B cell (primary cell): ENCODE data around the gene RABGAP1L. TPM values are rescaled to one million over a fixed set of nuclear protein-coding genes. Genes with fewer than 3 reads are reported as not detected.
A peak's percentile ranks its signal among the peaks of the same experiment; 100 is the strongest.

Experiments used
- ATAC-seq: fragments of 200-7000 bp; cut with Tn5 transposase; one replicate; pipeline ENCODE4 v1.10.0; 2021; ENCODE audit warnings: low read depth, mild to moderate bottlenecking, moderate number of reproducible peaks, moderate library complexity
- CTCF ChIA-PET: fragments of 350-600 bp; sonication (Branson Sonifier 250); formaldehyde crosslinking; loops from one replicate; lab custom pipeline; 2021; ENCODE audit warnings: antibody characterized with exemption, inconsistent platforms; lab: Charles Lee
- POLR2A ChIA-PET: fragments of 350-600 bp; sonication (Branson Sonifier 250); formaldehyde crosslinking; loops from one replicate; lab custom pipeline; 2021; ENCODE audit warnings: antibody characterized with exemption; lab: Charles Lee
- DNase-seq: peaks from one replicate; pipeline ENCODE4 v3.0.0; 2013
- H2AFZ ChIP-seq: 2 replicates; pipeline ENCODE4 v1.6.1; 2012; ENCODE audit warnings: mild to moderate bottlenecking, low read depth, low read length; ENCODE audit not compliant: insufficient read depth, poor library complexity, severe bottlenecking
- H3K27ac ChIP-seq, 2 donors: 1 replicate in 1 of 2; 2 replicates in 1 of 2; pipeline ENCODE4 v1.5.1; 2012 to 2013; ENCODE audit warnings: low read length in 2 of 2, mild to moderate bottlenecking in 2 of 2, moderate library complexity in 1 of 2
- H3K27me3 ChIP-seq, 4 experiments: fragments of 200-600 bp in 1 of 4; sonication (generic) in 1 of 4; replicated peaks in 1 of 4; 1 replicate in 2 of 4; 2 replicates in 2 of 4; pipeline versions ENCODE4 v1.6.1 to v1.7.0; 2013 to 2016; ENCODE audit warnings: low read length in 3 of 4, mild to moderate bottlenecking in 2 of 4, mixed read lengths in 1 of 4, moderate library complexity in 1 of 4; ENCODE audit not compliant: insufficient read depth in 4 of 4, control insufficient read depth in 3 of 4; ENCODE audit errors: control extremely low read depth in 1 of 4
- H3K36me3 ChIP-seq, 2 experiments: replicated peaks in 1 of 2; 1 replicate in 1 of 2; 2 replicates in 1 of 2; pipeline versions ENCODE4 v1.6.1 to v1.7.1; 2013; ENCODE audit warnings: low read length in 1 of 2; ENCODE audit not compliant: insufficient read depth in 2 of 2, control insufficient read depth in 1 of 2; ENCODE audit errors: control extremely low read depth in 1 of 2, extremely low read depth in 1 of 2
- H3K4me1 ChIP-seq, 2 donors: fragments of 200-600 bp in 1 of 2; sonication (generic) in 1 of 2; 1 replicate in 1 of 2; 2 replicates in 1 of 2; pipeline versions ENCODE4 v1.5.1 to v1.6.1; 2013 to 2017; ENCODE audit warnings: low read length in 2 of 2; ENCODE audit not compliant: control insufficient read depth in 2 of 2, insufficient read depth in 2 of 2
- H3K4me2 ChIP-seq: replicated peaks from 2 replicates; pipeline ENCODE3; 2012; ENCODE audit warnings: mild to moderate bottlenecking, low read depth, low read length; ENCODE audit not compliant: poor library complexity, severe bottlenecking
- H3K4me3 ChIP-seq, 5 experiments: fragments of 200-600 bp in 1 of 5; sonication (generic) in 1 of 5; 1 replicate in 3 of 5; 2 replicates in 2 of 5; pipeline versions ENCODE4 v1.5.1 to v1.7.0; 2011 to 2016; ENCODE audit warnings: low read length in 4 of 5, mild to moderate bottlenecking in 4 of 5, low read depth in 2 of 5, control low read depth in 1 of 5, moderate library complexity in 1 of 5; ENCODE audit not compliant: insufficient read depth in 1 of 5; ENCODE audit errors: control extremely low read depth in 1 of 5, extremely low read depth in 1 of 5
- H3K79me2 ChIP-seq: fragments of 200-600 bp; sonication (generic); one replicate; pipeline ENCODE4 v1.6.0; 2016; ENCODE audit warnings: low read length; ENCODE audit not compliant: control insufficient read depth, insufficient read depth
- H3K9ac ChIP-seq: fragments of 200-600 bp; sonication (generic); 2 replicates; pipeline ENCODE4 v1.6.1; 2017; ENCODE audit warnings: mild to moderate bottlenecking, low read length, moderate library complexity
- H3K9me3 ChIP-seq, 3 donors: one replicate each; pipeline versions ENCODE4 v1.6.1 to v1.7.1; 2013; ENCODE audit warnings: low read length in 2 of 3; ENCODE audit not compliant: control insufficient read depth in 2 of 3, insufficient read depth in 1 of 3; ENCODE audit errors: control extremely low read depth in 1 of 3
- H4K20me1 ChIP-seq: 2 replicates; pipeline ENCODE4 v1.6.0; 2012; ENCODE audit warnings: mild to moderate bottlenecking, low read length; ENCODE audit not compliant: insufficient read depth, control insufficient read depth, poor library complexity, severe bottlenecking
- H3K27ac Mint-ChIP-seq: one replicate; pipeline ENCODE4 v1.8.0; 2021; ENCODE audit warnings: mixed read lengths
- H3K27me3 Mint-ChIP-seq: one replicate; pipeline ENCODE4 v1.8.0; 2021; ENCODE audit warnings: mixed read lengths
- H3K4me1 Mint-ChIP-seq: one replicate; pipeline ENCODE4 v1.8.0; 2021; ENCODE audit warnings: mixed read lengths
- H3K4me3 Mint-ChIP-seq: one replicate; pipeline ENCODE4 v1.8.0; 2021; ENCODE audit warnings: mixed read lengths
- H3K9me3 Mint-ChIP-seq: one replicate; pipeline ENCODE4 v1.8.0; 2022; ENCODE audit warnings: mixed read lengths; ENCODE audit not compliant: insufficient read depth
- EZH2 ChIP-seq: IDR thresholded peaks from 2 replicates; pipeline ENCODE4 v1.6.1; 2012; ENCODE audit warnings: borderline replicate concordance, low read depth, mild to moderate bottlenecking, moderate library complexity, low read length; ENCODE audit not compliant: insufficient read depth, poor library complexity, severe bottlenecking
- WGBS: methylation state at CpG from one replicate; pipeline ENCODE4 v1.1.5; 2013; ENCODE audit warnings: missing lambda C conversion rate; ENCODE audit not compliant: insufficient coverage; 5-methylcytosine and 5-hydroxymethylcytosine counted together
- intact Hi-C: fragments of 100-400 bp; cut with micrococcal nuclease; formaldehyde crosslinking; loops from one replicate; pipeline ENCODE4 v1.10.0; 2022
- polyA plus RNA-seq: library from polyadenylated mRNA; depleted of rRNA; stranded (reverse); fragments of >200 nt; gene quantifications from 2 replicates; pipeline ENCODE4 v1.2.3, GENCODE V29; 2012
- total RNA-seq, 2 donors: library from RNA; stranded (reverse); fragments of 120-200 nt in 1 of 2; gene quantifications; 1 replicate in 1 of 2; 2 replicates in 1 of 2; pipeline versions ENCODE4 v1.2.3 to v1.2.4, GENCODE V29; 2013 to 2022
- TF ChIP-seq, protein P1 (sequence below): fragments of 200-600 bp; IDR thresholded peaks from one replicate; pipeline ENCODE4 v1.8.0; 2022; ENCODE audit warnings: antibody characterized with exemption, mild to moderate bottlenecking

The RABGAP1L gene
- total and polyA plus RNA-seq, 2 donors (not counting 1 experiment from before 2014, with no cell fraction given): 34.9 to 159 TPM

DNA sequence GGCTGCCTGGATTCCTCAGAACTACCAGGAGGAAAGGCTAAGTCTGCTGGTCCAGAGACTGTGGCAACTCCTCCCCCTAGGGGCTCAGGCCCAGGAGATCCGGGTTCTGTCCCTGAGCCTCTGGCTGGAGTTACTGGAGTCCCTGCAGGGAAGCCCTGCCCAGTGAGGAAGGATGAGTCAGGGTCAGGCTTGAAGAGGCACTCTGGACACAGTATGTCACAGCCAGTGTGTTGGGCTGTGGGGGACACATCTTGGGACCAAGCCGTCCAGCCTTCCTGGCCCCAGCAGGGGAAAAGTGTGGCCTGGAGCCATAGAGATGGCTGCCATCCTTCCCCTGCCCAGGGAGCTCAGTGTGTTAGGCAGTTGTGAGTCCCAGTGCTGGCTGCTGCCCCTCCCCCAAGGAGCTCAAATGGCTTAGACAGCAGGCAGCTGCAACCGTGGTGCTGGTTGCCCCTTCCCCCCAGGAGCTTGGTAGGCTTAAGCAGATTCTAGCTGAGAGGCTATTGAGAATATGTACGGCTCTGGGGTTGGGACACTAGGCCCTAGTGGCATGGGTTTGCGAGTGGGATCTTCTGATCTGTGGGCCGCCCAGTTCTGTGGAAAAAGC is 28.2 kb upstream of the RABGAP1L start:
- no peak for ATAC-seq
- CTCF ChIA-PET: interaction anchor here (1.1 kb wide), 1 partner anchor 57 kb away, joined by 3 read pairs; no protein-coding TSS in a partner anchor
- Histone ChIP-seq H3K9me3 (peaks cover 0 to 2% (median 0%) of the 10 kb centered on the region in 3 donors), H3K79me2 (no peaks in the 10 kb centered on the region), H3K27me3 (no peaks in the 10 kb centered on the region), H3K4me2 (no peak overlapping the region), H3K27ac (no peak overlapping the region), H3K4me3 (no peak overlapping the region), H4K20me1 (no peaks in the 10 kb centered on the region), H2AFZ (no peak overlapping the region), H3K4me1 (peaks cover 20 to 29% of the 10 kb centered on the region in 2 donors), H3K9ac (no peak overlapping the region), H3K36me3 (no peaks in the 10 kb centered on the region)
- POLR2A ChIA-PET: no interaction called here
- Mint-ChIP-seq H3K27ac (no peak overlapping the region), H3K27me3 (no peaks in the 10 kb centered on the region), H3K9me3 (no peaks in the 10 kb centered on the region), H3K4me1 (peaks cover 49% of the 10 kb centered on the region), H3K4me3 (no peak overlapping the region)
- no peak for DNase-seq
- WGBS: 87% methylated on average over 5 of the region's 6 CpGs
- no peak for TF ChIP-seq EZH2
- TF ChIP-seq, protein P1, sequence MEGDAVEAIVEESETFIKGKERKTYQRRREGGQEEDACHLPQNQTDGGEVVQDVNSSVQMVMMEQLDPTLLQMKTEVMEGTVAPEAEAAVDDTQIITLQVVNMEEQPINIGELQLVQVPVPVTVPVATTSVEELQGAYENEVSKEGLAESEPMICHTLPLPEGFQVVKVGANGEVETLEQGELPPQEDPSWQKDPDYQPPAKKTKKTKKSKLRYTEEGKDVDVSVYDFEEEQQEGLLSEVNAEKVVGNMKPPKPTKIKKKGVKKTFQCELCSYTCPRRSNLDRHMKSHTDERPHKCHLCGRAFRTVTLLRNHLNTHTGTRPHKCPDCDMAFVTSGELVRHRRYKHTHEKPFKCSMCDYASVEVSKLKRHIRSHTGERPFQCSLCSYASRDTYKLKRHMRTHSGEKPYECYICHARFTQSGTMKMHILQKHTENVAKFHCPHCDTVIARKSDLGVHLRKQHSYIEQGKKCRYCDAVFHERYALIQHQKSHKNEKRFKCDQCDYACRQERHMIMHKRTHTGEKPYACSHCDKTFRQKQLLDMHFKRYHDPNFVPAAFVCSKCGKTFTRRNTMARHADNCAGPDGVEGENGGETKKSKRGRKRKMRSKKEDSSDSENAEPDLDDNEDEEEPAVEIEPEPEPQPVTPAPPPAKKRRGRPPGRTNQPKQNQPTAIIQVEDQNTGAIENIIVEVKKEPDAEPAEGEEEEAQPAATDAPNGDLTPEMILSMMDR: no peak
- intact Hi-C loops: no loop called here

DNA sequence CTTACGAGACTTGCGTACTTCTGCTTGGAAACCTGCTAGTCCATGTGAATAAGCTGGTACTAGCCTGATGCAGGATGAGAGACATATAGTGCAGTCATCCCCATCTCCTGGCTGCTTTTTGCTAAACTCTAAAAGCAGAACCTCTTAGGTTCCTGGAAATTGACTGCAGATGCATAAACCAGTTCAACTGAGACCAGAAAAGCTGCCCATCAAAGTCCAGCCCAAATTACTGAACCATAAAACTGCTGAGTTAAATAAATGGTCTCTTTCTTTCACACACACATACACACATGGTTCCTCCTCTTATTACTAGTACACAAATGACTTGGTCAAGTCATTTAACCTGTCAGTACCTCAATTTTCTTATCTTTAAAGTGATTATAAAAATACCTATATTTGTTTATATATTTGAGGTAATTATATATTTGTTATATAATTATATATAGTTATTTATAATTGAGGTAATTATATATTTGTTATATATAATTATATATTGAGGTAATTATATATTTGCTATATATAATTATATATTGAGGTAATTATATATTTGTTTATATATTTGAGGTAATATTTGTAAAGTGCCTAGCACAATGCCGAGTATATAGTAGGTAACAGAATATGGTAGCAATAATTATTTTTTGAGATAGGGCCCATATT is 25.2 kb upstream of the RABGAP1L start:
- POLR2A ChIA-PET: interaction anchor here (0.7 kb wide), 1 partner anchor 1921 kb away, joined by 3 read pairs; no protein-coding TSS in a partner anchor
- H3K4me3 Mint-ChIP-seq: peak overlapping the region; percentile 55
- H4K20me1 ChIP-seq: no peaks in the 10 kb centered on the region

More for the DNA sequence above, 25.2 kb upstream of the RABGAP1L start:
- H3K4me1 Mint-ChIP-seq: peaks cover 32% of the 10 kb centered on the region
- no peaks in the 10 kb centered on the region for H3K36me3 ChIP-seq
- TF ChIP-seq, protein P1: no peak
- no peak for TF ChIP-seq EZH2
- peaks cover 0 to 2% (median 0%) of the 10 kb centered on the region in 3 donors for H3K9me3 ChIP-seq
- peak overlapping the region in 1 of 2 donors; percentile 12 for H3K27ac ChIP-seq
- peak overlapping the region; percentile 86 for H3K27ac Mint-ChIP-seq
- H3K27me3 ChIP-seq: no peaks in the 10 kb centered on the region
- CTCF ChIA-PET: interaction anchor here (1.1 kb wide), 1 partner anchor 13 kb away, joined by 3 read pairs; no protein-coding TSS in a partner anchor
- ATAC-seq: peak; percentile 91
- peak overlapping the region; percentile 49 for H3K4me2 ChIP-seq
- no peak overlapping the region for H3K4me3 ChIP-seq
- peaks cover 10 to 19% of the 10 kb centered on the region in 2 donors for H3K4me1 ChIP-seq
- no peaks in the 10 kb centered on the region for H3K79me2 ChIP-seq
- H3K27me3 Mint-ChIP-seq: no peaks in the 10 kb centered on the region
- intact Hi-C loops: loop anchor here (2.0 kb wide), 1 partner anchor 23 kb away; no protein-coding TSS in a partner anchor
- H3K9ac ChIP-seq: no peak overlapping the region
- peak; percentile 70 for DNase-seq
- H3K9me3 Mint-ChIP-seq: no peaks in the 10 kb centered on the region
- no peak overlapping the region for H2AFZ ChIP-seq
- WGBS: 0% methylated on average over 2 of the region's 3 CpGs
